Fibroblast of peridontal ligament (primary cell): ENCODE measurements around the gene CLEC4G.

Experiments
- DNase-seq: peaks from one replicate; pipeline ENCODE4 v3.0.0-alpha.2; 2010; ENCODE audit errors: extremely low read depth

Gene CLEC4G

GRCh38 chr19:7729211-7729610 is 2.7 kb downstream of the CLEC4G start:
- no peak for DNase-seq

GRCh38 chr19:7725791-7726190 is 6.1 kb downstream of the CLEC4G start:
- DNase-seq, result no peak

GRCh38 chr19:7722231-7722651 is 9.7 kb downstream of the CLEC4G start:
- no peak for DNase-seq

GRCh38 chr19:7720351-7720750 is 11.6 kb downstream of the CLEC4G start:
- DNase-seq, result no peak

- no peak for DNase-seq
Observed at GRCh38 chr19:7718668-7719067, 13.2 kb downstream of the CLEC4G start.

GRCh38 chr19:7716762-7717161 is 15.1 kb downstream of the CLEC4G start:
- no peak for DNase-seq

GRCh38 chr19:7715671-7716070 is 16.2 kb downstream of the CLEC4G start:
- no peak for DNase-seq

GRCh38 chr19:7710616-7711015 is 21.3 kb downstream of the CLEC4G start:
- no peak for DNase-seq

GRCh38 chr19:7709932-7710460 is 21.9 kb downstream of the CLEC4G start:
- no peak for DNase-seq

- DNase-seq, result no peak
Observed at GRCh38 chr19:7706955-7707456, 24.9 kb downstream of the CLEC4G start.

- DNase-seq, result no peak
Observed at GRCh38 chr19:7706188-7706954, 25.5 kb downstream of the CLEC4G start.

- DNase-seq, result no peak
Observed at GRCh38 chr19:7705387-7706187, 26.3 kb downstream of the CLEC4G start.

GRCh38 chr19:7704280-7705060 is 27.4 kb downstream of the CLEC4G start:
- DNase-seq, result no peak

GRCh38 chr19:7703332-7703731 is 28.6 kb downstream of the CLEC4G start:
- DNase-seq, result no peak

GRCh38 chr19:7701654-7702457 is 30.1 kb downstream of the CLEC4G start, which contains the start of gene FCER2:
TSS of gene FCER2 (minus strand) at chr19:7702131. CDS start at chr19:7699760, 2,371 bp downstream.
- no peak for DNase-seq

GRCh38 chr19:7701049-7701653 is 30.8 kb downstream of the CLEC4G start:
- DNase-seq, result no peak

GRCh38 chr19:7699417-7700401 is 32.2 kb downstream of the CLEC4G start:
- no peak for DNase-seq

- DNase-seq, result no peak
Observed at GRCh38 chr19:7699003-7699402, 32.9 kb downstream of the CLEC4G start.

GRCh38 chr19:7698583-7698982 is 33.3 kb downstream of the CLEC4G start:
- no peak for DNase-seq
